NCI-H1417 (cell line): ENCODE data around the gene ADSS1.

Source experiments
- DNase-seq, 3 experiments: peaks; one replicate each; lab custom pipeline; 2025; lab: John Stamatoyannopoulos, UW

ADSS1 gene

DNA sequence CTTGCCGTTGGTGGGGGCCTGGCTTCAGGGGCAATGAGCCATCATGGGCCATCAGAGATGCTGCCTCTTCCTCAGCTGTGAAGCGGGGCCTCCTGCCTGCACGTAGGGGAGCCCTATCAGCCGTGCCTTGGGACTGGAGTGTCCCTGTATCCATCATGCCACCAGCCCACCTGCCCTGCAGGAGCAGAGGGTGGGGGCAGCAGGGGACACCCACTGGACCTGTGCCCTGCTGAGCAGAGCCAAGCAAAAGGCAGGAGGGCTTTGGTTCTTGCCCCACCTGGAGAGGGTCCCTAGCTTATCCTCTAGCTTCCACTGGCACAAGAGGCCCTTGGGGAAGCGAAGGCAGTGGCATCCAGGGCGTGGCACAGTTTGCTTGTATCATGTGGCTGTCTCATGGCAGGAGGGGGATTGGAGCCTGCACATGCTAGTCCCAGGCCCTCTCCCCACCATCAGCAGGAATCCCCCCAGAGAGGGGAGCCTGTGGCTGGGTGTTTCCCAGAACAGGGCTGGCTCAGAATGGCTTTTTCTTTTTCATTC is 10.1 kb downstream of the ADSS1 start:
- no peak for DNase-seq

GRCh38 chr14:104734601-104734990 is 10.6 kb downstream of the ADSS1 start:
- no peak for DNase-seq

GRCh38 chr14:104734991-104735779 is 11.2 kb downstream of the ADSS1 start:
- no peak for DNase-seq

DNA sequence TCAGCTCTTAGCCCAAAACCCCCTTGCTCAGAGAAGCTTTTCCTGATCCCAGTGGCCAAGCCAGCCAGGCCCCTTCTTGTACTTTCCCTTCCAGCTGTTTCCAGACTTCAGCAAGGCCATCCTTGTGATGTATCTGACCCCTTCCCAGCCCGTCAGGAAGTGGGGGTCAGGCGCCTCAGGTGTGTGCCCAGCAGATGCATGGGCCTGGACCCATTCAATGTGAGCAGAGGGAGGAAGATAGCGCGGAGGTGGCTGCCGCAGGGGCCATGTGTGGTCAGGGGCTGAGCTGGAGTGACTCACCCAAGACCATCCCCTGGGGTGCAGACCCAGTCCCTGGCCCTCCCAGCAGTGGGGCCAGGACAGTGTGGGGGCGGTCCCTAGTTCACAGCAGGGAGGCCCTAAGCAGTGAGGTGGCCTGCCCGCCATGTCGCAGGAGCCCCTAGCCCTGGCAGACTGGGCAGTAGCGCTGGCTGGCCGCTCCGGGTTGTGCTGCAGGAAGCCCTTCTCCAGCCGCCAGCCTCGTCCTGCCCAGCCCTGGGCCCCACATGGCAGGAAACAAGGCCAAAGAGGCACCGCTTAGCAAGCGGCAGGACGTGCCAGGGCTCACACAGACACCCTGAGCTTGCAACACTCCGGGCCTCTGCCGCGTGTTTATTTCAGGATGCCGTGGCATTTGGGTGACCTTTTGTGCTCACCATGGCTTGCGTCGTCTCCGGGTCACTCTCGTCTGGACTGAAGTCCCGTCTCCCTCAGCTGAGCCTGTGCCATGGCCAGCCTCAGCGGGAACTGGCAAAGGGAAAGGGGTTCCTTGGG is 12.0 kb downstream of the ADSS1 start:
- DNase-seq: no peak

GRCh38 chr14:104738375-104739019 is 14.5 kb downstream of the ADSS1 start:
- DNase-seq: no peak

GRCh38 chr14:104739026-104739425 is 15.0 kb downstream of the ADSS1 start:
- DNase-seq: no peak

GRCh38 chr14:104739546-104740516 is 15.8 kb downstream of the ADSS1 start:
- no peak for DNase-seq

GRCh38 chr14:104741108-104741802 is 17.2 kb downstream of the ADSS1 start:
- no peak for DNase-seq

DNA sequence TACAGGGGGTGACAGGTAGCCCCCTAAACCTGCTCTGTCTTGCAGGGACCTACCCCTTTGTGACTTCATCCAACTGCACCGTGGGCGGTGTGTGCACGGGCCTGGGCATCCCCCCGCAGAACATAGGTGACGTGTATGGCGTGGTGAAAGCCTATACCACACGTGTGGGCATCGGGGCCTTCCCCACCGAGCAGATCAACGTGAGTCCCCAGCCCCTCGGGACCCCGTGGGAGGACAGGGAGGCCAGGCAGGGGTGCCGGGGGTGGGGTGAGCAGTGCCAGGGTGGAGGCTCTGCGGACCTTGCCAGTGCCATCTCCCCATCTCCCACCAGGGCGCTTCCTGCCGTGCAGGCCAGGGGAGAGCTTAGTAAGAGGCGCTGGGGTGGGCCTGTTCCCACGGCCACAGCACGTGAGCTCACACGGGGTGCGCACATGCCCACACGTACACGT is 17.8 kb downstream of the ADSS1 start:
- DNase-seq: no peak

DNA sequence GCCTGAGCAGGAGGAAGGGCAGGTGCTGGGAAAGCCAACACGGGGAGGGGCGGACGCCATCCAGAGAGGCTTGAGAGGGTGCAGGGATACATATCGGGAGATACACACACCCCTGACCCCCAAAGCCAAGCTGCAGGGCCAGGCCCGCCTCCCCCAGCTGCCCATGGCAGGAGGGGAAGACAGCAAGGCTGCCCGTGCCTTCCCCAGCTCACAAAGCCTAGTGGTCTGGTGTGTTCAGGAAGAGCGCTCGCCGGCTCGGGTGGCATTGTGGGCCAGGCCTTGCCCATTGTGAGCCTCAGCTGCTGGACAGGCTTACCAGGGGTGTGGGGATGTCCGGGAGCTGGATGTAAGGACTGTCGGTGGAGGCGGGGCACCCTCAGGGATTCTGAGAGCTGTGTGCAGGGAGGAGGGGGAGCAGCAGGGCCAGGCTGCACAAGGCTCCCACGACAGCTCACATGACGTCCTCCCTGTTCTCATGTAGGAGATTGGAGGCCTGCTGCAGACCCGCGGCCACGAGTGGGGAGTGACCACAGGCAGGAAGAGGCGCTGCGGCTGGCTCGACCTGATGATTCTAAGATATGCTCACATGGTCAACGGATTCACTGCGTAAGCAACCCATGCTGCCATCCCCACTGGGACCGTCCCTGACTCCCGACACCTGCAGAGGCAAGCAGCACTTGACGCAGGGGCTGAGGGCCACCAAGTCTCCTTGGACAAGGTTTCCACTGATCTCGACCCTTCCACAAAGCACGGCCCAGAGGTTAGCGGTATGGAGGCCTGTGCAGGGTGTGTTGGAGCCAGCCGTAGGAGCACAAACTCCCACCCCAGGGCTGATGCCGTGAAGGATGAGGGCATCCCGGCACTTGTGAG is 18.8 kb downstream of the ADSS1 start:
- no peak for DNase-seq

DNA sequence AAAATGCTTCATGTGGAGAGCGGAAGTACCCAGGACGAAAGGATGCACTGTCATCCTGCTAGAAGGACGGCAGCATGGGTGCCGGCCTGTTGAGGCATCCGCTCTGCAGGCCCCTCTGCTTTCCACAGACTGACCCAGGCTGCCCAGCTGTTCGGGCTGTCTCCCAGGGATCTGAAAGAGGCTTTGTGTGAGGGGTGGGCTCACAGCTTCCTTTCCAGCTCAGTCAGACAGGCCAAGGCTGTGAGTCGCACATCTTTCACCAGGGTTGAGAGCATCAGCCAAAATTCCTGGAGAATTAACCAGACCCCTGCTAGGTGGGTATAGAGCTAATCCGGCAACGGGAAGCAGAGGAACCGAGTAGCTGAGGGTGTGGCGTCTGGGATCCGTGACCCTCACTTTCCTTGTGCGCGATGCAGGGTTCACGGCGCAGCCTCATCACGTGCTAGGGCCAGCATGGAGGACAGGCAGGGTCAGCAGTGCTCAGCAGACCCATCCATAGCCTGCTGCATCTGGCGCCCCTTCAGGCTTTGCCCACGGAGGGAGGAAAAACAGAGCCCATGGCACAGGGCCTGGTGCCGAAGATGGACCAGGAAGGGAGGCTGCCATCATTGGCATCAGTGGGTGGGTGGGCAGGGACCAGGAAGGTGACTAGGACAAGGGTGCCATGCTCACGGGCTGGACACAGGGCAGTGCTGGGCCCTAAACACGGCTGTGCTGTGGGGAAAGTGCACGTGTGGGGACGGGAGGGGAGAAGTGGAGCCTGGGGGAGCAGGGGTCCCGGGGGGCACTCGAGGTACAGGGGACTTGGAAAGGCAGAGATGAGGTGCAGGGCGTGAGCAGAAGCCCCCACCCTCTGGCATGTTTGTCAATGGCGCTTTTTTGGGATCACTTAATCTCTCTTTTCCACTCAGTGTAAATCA is 19.7 kb downstream of the ADSS1 start:
- no peak for DNase-seq

- no peak for DNase-seq
Measured at GRCh38 chr14:104744484-104744883, 20.5 kb downstream of the ADSS1 start.

- DNase-seq: no peak
Measured at GRCh38 chr14:104745431-104745830, 21.4 kb downstream of the ADSS1 start.

DNA sequence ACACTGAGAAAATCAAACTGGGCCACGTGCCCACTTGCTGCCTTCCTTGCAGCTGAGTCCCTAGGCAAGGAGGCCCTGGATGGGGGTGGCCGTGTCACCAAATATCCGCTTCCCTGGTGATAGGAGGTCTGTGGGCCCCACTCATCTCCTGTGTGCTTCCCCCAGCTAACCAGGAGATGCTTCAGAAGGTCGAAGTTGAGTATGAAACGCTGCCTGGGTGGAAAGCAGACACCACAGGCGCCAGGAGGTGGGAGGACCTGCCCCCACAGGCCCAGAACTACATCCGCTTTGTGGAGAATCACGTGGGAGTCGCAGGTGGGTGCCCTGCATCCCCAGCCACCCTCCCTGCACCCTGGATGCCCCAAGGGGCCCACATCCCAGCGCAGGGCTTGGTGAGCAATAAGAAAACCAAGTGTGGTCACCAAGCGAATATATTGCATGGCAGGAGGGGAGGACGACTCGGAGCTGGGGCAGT is 22.1 kb downstream of the ADSS1 start:
- DNase-seq: no peak

DNA sequence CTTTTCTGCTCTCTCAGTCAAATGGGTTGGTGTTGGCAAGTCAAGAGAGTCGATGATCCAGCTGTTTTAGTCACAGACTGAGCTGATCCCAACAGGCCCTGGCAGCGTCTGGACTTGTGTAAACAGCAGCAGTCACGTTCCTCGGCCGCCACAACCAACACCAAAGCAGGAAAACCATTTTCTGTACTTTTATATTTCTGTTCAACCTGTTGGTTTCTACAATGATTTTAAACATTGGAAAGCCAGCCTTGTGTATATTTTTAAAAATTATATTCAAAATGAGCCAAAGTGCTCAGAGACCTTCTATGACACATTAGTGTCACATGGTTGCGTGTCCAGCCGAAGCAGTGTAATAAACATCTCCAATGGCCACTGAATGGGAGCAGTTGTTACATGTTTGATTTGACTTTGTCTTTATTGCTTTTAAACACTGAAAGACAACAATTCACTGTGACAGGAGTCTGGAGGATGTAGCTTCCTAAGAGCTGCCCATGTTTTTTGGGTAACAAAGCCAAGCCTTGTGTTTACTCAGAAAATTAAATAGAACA is 23.0 kb downstream of the ADSS1 start:
- DNase-seq: peak in 2 of 3 experiments; percentile 63 to 77

GRCh38 chr14:104747876-104748275 is 23.8 kb downstream of the ADSS1 start:
- DNase-seq: no peak

GRCh38 chr14:104749111-104749649 is 25.2 kb downstream of the ADSS1 start:
- no peak for DNase-seq
